Liver (tissue), 9 donors: Measurements from ENCODE around the gene KIF6. TPM values are rescaled to one million over a fixed set of nuclear protein-coding genes. Genes with fewer than 3 reads are reported as not detected.

Experiments used
- DNase-seq: peaks from one replicate; pipeline ENCODE4 v3.0.0-alpha.2; 2017; ENCODE audit warnings: low spot score
- H3K27ac ChIP-seq, 2 donors: one replicate each; pipeline ENCODE4 v1.7.0; 2013; ENCODE audit warnings: inconsistent platforms in 2 of 2, low read length in 2 of 2, control low read depth in 1 of 2, low read depth in 1 of 2, mild to moderate bottlenecking in 1 of 2
- H3K27me3 ChIP-seq, 4 donors: one replicate each; pipeline versions ENCODE4 v1.6.1 to v1.7.0; 2013; ENCODE audit warnings: low read length in 3 of 4, inconsistent platforms in 1 of 4, mild to moderate bottlenecking in 1 of 4, moderate library complexity in 1 of 4; ENCODE audit not compliant: control insufficient read depth in 4 of 4, insufficient read depth in 4 of 4
- H3K36me3 ChIP-seq, 4 donors: one replicate each; pipeline versions ENCODE4 v1.6.1 to v1.7.0; 2013; ENCODE audit warnings: low read length in 3 of 4, mild to moderate bottlenecking in 3 of 4, low read depth in 1 of 4, moderate library complexity in 1 of 4; ENCODE audit not compliant: control insufficient read depth in 4 of 4, insufficient read depth in 3 of 4
- H3K4me1 ChIP-seq, 4 donors: one replicate each; pipeline versions ENCODE4 v1.6.1 to v1.7.0; 2013; ENCODE audit warnings: low read length in 3 of 4, mild to moderate bottlenecking in 3 of 4, moderate library complexity in 1 of 4; ENCODE audit not compliant: control insufficient read depth in 4 of 4, insufficient read depth in 4 of 4
- H3K4me3 ChIP-seq, 3 donors: one replicate each; pipeline versions ENCODE4 v1.6.1 to v1.7.0; 2013; ENCODE audit warnings: low read length in 3 of 3, control low read depth in 1 of 3, low read depth in 1 of 3, mild to moderate bottlenecking in 1 of 3
- H3K9ac ChIP-seq, 2 donors: one replicate each; pipeline ENCODE4 v1.7.0; 2013; ENCODE audit warnings: low read length in 2 of 2, mild to moderate bottlenecking in 2 of 2, moderate library complexity in 2 of 2, control low read depth in 1 of 2, low read depth in 1 of 2
- H3K9me3 ChIP-seq, 4 donors: one replicate each; pipeline versions ENCODE4 v1.6.1 to v1.7.0; 2013; ENCODE audit warnings: low read length in 3 of 4; ENCODE audit not compliant: control insufficient read depth in 4 of 4
- ATF3 ChIP-seq: IDR thresholded peaks from 2 replicates; pipeline ENCODE4 v1.6.1; 2016; ENCODE audit warnings: antibody characterized with exemption
- CTCF ChIP-seq: fragments of 150-350 bp; IDR thresholded peaks from 2 replicates; pipeline ENCODE4 v1.5.1; 2017; ENCODE audit warnings: improper control_type of control experiment, low read depth, low read length; ENCODE audit not compliant: missing input control
- EGR1 ChIP-seq, 2 donors: IDR thresholded peaks; 2 replicates each; pipeline ENCODE4 v1.6.1; 2016 to 2018; ENCODE audit warnings: antibody characterized with exemption in 2 of 2, low read depth in 2 of 2
- FOXA1 ChIP-seq: IDR thresholded peaks from 2 replicates; pipeline ENCODE4 v1.6.1; 2016; ENCODE audit warnings: antibody characterized with exemption
- FOXA2 ChIP-seq: IDR thresholded peaks from 2 replicates; pipeline ENCODE4 v1.6.1; 2016; ENCODE audit warnings: antibody characterized with exemption
- GABPA ChIP-seq, 2 donors: IDR thresholded peaks in 1 of 2; conservative IDR thresholded peaks in 1 of 2; 2 replicates each; pipeline ENCODE4 v1.6.1; 2016; ENCODE audit warnings: antibody characterized with exemption in 2 of 2, mild to moderate bottlenecking in 1 of 2, moderate library complexity in 1 of 2
- HNF4A ChIP-seq, 2 donors: conservative IDR thresholded peaks; 2 replicates each; pipeline ENCODE4 v1.6.1; 2016; ENCODE audit warnings: antibody characterized with exemption in 2 of 2, mild to moderate bottlenecking in 2 of 2
- HNF4G ChIP-seq: IDR thresholded peaks from 2 replicates; pipeline ENCODE4 v1.6.1; 2016; ENCODE audit warnings: antibody characterized with exemption
- JUND ChIP-seq, 2 donors: IDR thresholded peaks; 2 replicates each; pipeline ENCODE4 v1.6.1; 2016; ENCODE audit warnings: antibody characterized with exemption in 2 of 2
- MAX ChIP-seq: IDR thresholded peaks from 2 replicates; pipeline ENCODE4 v1.6.1; 2016; ENCODE audit warnings: antibody characterized with exemption
- NR2F2 ChIP-seq: IDR thresholded peaks from 2 replicates; pipeline ENCODE4 v1.6.1; 2016; ENCODE audit warnings: antibody characterized with exemption
- RAD21 ChIP-seq, 2 donors: IDR thresholded peaks; 2 replicates each; pipeline ENCODE4 v1.6.1; 2016; ENCODE audit warnings: antibody characterized with exemption in 2 of 2, mild to moderate bottlenecking in 2 of 2
- REST ChIP-seq: IDR thresholded peaks from 2 replicates; pipeline ENCODE4 v1.6.1; 2016; ENCODE audit warnings: antibody characterized with exemption, mild to moderate bottlenecking
- SP1 ChIP-seq: IDR thresholded peaks from 2 replicates; pipeline ENCODE4 v1.6.1; 2018; ENCODE audit warnings: antibody characterized with exemption, mild to moderate bottlenecking
- TAF1 ChIP-seq: conservative IDR thresholded peaks from 2 replicates; pipeline ENCODE4 v1.6.1; 2016; ENCODE audit warnings: antibody characterized with exemption, mild to moderate bottlenecking
- YY1 ChIP-seq: IDR thresholded peaks from 2 replicates; pipeline ENCODE4 v1.6.1; 2016; ENCODE audit warnings: antibody characterized with exemption, mild to moderate bottlenecking
- ZBTB33 ChIP-seq: IDR thresholded peaks from 2 replicates; pipeline ENCODE4 v1.6.1; 2016; ENCODE audit warnings: antibody characterized with exemption
- WGBS: extraction: QIAGEN DNeasy Blood & Tissue Kit; methylation state at CpG from one replicate; pipeline ENCODE4 v1.1.7; 2013; 5-methylcytosine and 5-hydroxymethylcytosine counted together
- polyA plus RNA-seq, 2 donors: library from polyadenylated mRNA; stranded (reverse) in 1 of 2; unstranded in 1 of 2; fragments of 200-250 nt in 1 of 2; fragments of >200 nt in 1 of 2; fragmentation: Nextera tagmentation in 1 of 2; extraction: Ambion mirVana in 1 of 2; gene quantifications; one replicate each; pipeline versions ENCODE4 v1.2.1 to v1.2.3, GENCODE V29; 2013 to 2015
- total RNA-seq, 2 donors: library from RNA; depleted of rRNA; stranded (reverse); fragments of >200 nt; gene quantifications; one replicate each; pipeline ENCODE4 v1.2.3, GENCODE V29; 2014
- donor health status: healthy.
- donor health status: healthy.
- donor health status: healthy.
- donor health status: healthy.
- donor health status: healthy.

KIF6 gene
- total and polyA plus RNA-seq, 4 donors, result 0.17 to 7.5 (median 0.29) TPM

- H3K4me1 ChIP-seq, result peaks cover 18 to 34% (median 27%) of the 10 kb centered on the region in 4 donors
- TF ChIP-seq ZBTB33, result no peak
- peak in 1 of 2 donors; percentile 14 for TF ChIP-seq RAD21 (IDR thresholded peaks at IDR 0.05)
- no peaks in the 10 kb centered on the region for H3K36me3 ChIP-seq
- no peak overlapping the region for H3K4me3 ChIP-seq
- 88% methylated on average over 7 of the region's 7 CpGs for WGBS
- H3K9ac ChIP-seq, result no peak overlapping the region
- no peaks in the 10 kb centered on the region for H3K9me3 ChIP-seq
- H3K27me3 ChIP-seq, result no peaks in the 10 kb centered on the region
- DNase-seq, result no peak
- no peak overlapping the region for H3K27ac ChIP-seq
These were observed 423.6 kb downstream of the KIF6 start for GRCh38 chr6:39301606-39302005.

GRCh38 chr6:39300739-39301138 is 424.5 kb downstream of the KIF6 start:
- no peaks in the 10 kb centered on the region for H3K9me3 ChIP-seq
- no peak for TF ChIP-seq EGR1 (IDR thresholded peaks at IDR 0.05; ENCODE audit: low read depth in 2 of 2)
- TF ChIP-seq FOXA1, result no peak
- TF ChIP-seq JUND (IDR thresholded peaks at IDR 0.05), result no peak
- TF ChIP-seq ATF3, result no peak
- TF ChIP-seq REST, result no peak
- TF ChIP-seq ZBTB33, result no peak
- no peak for TF ChIP-seq SP1
- TF ChIP-seq FOXA2, result no peak
- no peak for TF ChIP-seq HNF4A (conservative IDR thresholded peaks at IDR 0.05)
- no peak for TF ChIP-seq NR2F2
- TF ChIP-seq MAX, result no peak
- TF ChIP-seq TAF1, result no peak
- TF ChIP-seq GABPA (IDR thresholded peaks at IDR 0.05 in 1 of 2, conservative IDR thresholded peaks at IDR 0.05 in 1 of 2), result no peak
- TF ChIP-seq HNF4G, result no peak
- TF ChIP-seq CTCF, result no peak
- no peak for TF ChIP-seq YY1
- no peak for TF ChIP-seq RAD21 (IDR thresholded peaks at IDR 0.05)
- no peaks in the 10 kb centered on the region for H3K36me3 ChIP-seq
- DNase-seq, result no peak
- no peak overlapping the region for H3K27ac ChIP-seq
- no peaks in the 10 kb centered on the region for H3K27me3 ChIP-seq
- H3K4me1 ChIP-seq, result peaks cover 19 to 41% (median 35%) of the 10 kb centered on the region in 4 donors
- H3K9ac ChIP-seq, result no peak overlapping the region
- 93% methylated on average over 6 of the region's 6 CpGs for whole genome bisulfite sequencing
- H3K4me3 ChIP-seq, result no peak overlapping the region
